Stimulated activated CD8-positive, alpha-beta memory T cell treated with anti-CD3 and anti-CD28 coated beads, Interleukin-12 subunit alpha, Interleukin-12 subunit beta, amount 100 ng/mL, for 4 hours (primary cell): ENCODE measurements around the gene FGG.
A peak's percentile ranks its signal among the peaks of the same experiment; 100 is the strongest.

Experiments used
- DNase-seq: peaks from one replicate; pipeline ENCODE4 v3.0.0-alpha.2; 2020; ENCODE audit warnings: low read depth

The FGG gene

GRCh38 chr4:154612472-154613414, at the start of gene FGG:
Gene FGG (minus strand): TSS chr4:154612656. CDS start chr4:154612609, 47 bp downstream.
- no peak for DNase-seq

DNA sequence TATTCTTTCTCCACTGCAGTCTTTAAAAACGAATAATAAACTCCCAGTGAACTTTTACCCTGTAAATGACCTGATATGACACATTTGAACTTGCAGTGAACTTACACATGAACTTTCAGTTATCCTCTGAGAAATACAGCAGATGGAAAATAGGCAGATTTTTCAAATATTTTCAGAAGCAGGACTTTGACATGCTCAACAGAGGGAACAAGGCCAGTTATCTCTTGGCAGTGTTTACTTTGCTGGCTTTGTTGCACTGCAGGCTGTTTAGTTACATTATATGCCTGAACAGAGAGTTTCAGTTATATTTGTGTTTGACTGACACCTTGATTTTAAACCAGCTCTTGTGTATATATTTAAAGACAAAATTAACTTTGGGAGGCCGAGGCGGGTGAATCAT, 47.6 kb upstream of the FGG start:
- DNase-seq, result no peak

DNA sequence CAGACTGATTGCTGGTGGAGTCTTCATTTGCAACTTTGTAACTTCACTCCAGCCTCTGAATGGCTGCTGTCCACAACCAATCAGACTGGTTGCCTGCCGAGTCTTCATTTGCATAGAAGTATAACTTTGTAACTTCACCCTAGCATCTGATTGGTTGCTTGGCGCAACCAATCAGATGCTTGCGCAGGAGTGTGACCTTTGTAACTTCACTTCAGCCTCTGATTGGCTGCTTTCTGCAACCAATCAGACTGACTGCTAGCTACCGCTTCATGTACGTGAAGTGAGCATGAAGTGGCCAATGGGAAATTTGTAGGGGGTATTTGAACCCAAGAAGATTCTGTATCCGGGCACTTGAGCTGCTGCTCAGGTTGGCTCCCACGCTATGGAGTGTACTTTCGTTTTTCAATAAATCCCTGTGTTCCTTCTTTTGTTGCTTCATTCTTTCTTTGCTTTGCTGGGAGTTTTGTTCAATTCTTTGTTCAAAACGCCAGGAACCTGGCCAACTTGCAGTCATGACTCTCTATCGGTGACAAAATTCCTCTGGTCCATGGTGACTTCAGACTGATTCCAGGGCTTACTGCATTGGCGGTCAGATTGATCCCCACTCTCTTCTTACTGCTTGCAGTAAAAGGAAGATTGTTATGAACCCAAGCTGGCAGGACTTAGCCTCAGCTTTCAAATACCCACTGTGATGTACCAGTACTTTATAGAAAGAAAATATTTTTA, 46.4 kb upstream of the FGG start:
- DNase-seq, result no peak

GRCh38 chr4:154643493-154643892, 31.0 kb upstream of the FGG start:
- no peak for DNase-seq

- DNase-seq, result no peak
Measured at GRCh38 chr4:154642373-154643009, 30.0 kb upstream of the FGG start.

GRCh38 chr4:154640999-154641398, 28.5 kb upstream of the FGG start:
- DNase-seq, result no peak

GRCh38 chr4:154634058-154634457, 21.6 kb upstream of the FGG start:
- no peak for DNase-seq

GRCh38 chr4:154631828-154632227, 19.4 kb upstream of the FGG start:
- no peak for DNase-seq

GRCh38 chr4:154630324-154630723, 17.9 kb upstream of the FGG start:
- DNase-seq, result no peak

GRCh38 chr4:154626793-154627484, 14.5 kb upstream of the FGG start:
- peak; percentile 3 for DNase-seq

GRCh38 chr4:154625971-154626370, 13.5 kb upstream of the FGG start:
- DNase-seq, result no peak

DNA sequence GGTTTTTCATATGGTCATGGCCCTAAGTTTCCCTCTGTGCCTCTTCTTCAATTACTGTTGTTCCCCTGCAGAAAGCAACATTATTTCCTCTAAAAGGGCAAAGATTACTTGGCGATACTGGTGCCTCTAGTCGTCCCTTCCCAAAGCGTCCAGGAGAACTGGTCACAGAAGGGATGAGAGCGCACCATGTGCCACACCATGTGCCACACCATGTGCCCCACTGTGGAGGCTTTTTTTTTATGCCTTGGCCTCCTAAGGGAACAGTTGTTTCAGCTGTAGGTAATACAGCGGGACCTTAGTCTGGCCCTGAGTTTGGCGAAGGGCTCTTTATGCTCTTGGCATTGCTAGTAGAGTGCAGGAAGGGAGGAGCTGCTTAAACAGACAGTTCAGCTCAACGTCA, 11.5 kb upstream of the FGG start:
- DNase-seq, result no peak

DNA sequence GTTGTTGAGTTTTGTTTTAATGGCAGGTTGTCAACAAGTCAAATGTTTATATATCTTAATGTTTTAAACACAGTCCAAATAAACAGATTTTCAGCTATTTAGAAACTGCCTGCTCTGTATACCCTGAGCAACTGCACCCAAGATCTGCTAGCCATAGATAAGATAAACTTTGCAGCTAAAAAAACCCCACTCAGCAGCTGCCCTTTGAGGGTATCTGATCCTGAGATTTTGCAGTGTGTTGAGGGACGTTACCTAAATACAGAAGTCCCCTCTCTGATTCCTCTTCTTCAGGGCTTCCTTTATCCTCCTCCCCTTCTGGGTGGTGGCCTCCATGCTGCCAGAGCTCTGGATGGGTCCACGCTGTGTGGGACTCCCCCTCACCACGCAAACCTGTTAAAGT, 11.0 kb upstream of the FGG start:
- no peak for DNase-seq

DNA sequence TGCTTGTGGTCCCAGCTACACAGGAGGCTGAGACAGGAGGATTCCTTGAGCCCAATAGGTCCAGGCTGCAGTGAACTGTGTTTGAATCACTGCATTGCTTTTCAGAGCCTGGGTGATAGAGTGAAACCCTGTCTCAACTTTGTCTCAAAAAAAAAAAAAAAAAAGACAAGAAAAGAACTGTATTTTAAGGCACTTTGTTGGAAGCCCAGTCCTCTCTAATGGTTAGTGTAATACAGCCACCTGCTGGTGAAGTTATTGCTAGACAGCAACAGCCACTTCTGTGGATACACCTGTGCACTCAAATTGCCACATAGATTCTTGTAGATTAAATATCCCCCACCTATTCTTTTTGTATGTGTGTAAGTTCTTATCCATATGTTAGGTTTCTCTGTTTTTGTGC, 10.1 kb upstream of the FGG start:
- no peak for DNase-seq

DNA sequence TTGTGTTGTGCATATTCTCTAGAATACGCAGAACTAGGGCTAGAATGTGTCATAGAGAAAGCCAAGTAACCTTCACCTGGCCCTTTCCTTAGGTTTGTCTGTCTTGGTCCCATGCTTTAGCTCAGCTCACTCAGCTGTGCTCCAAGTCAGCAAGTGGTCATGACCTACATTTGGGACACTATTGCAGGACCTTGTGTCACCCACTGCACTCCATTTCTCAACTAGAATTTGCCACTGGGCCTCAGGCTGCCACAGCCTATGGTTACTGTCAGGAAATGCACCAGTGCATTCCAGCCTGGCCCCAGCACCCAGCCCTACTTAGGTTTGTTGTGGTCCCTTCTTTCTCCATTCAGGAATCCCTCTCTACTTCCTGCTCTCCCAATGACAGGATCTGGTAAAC, 7.7 kb upstream of the FGG start:
- no peak for DNase-seq

- DNase-seq, result no peak
Measured at GRCh38 chr4:154618708-154619315, 6.4 kb upstream of the FGG start.

- DNase-seq, result no peak
Measured at GRCh38 chr4:154617820-154618317, 5.4 kb upstream of the FGG start.

DNA sequence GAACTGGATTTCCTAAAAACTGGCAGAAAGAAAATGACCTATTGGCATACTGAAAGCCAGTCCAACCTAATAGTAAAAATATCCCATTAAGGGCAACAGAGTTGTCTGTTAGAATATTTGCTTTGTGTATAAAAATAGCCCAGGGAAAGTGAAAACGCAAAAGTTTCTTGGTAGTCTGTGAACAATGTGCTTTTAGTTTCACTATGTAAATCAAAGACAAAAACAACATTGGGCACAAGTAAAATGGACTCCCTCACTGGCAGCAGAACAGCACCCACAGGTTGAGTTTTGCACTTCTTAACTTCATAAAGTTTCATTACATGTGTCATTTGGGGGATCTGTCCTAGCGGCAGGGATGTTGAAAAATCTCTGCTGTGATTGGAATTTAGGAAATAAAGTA, 4.3 kb upstream of the FGG start:
- no peak for DNase-seq

GRCh38 chr4:154616287-154616686, 3.8 kb upstream of the FGG start:
- no peak for DNase-seq

DNA sequence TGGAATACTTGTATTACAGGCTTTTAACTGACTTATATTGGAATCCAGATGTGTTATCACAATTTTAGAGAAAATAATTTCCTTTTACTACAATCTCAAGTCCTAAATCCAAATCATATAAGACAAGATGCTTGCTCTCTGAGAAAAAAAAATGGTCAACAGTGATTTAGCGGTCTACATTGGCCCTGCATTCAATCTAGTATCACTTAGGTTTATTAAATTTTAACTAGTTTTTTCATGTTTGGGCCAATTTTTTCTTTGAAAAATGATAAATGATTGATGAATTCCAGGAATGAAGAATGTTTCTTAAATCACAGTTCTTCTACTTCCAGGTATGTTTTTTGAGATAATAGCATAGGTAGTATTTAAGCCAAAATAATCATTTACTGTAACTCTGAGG, 2.8 kb upstream of the FGG start:
- DNase-seq, result no peak

GRCh38 chr4:154614306-154614705, 1.9 kb upstream of the FGG start:
- DNase-seq, result no peak

DNA sequence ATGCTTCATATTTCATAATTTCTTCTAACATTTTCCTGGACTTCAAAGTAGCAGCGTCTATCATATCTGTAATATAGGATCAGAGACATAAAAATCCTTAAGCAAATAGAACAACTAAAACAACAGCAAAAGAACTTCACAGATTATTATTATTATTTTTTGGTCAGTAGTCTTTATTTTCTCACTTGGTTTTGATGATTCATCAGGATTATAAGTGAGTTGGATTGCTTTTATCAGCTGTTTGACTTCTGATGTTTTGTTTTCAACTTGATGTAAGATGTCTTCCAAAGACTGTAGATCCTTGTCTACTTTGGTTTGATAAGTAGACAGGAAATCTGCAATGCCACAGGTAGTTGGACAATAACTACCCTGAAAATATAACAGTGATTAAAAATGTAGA, 623 bp downstream of the FGG start:
- no peak for DNase-seq
